GM23338 (cell line): ENCODE results near the gene LUC7L2. TPM values are rescaled to one million over a fixed set of nuclear protein-coding genes. Genes with fewer than 3 reads are reported as not detected.
A peak's percentile ranks its signal among the peaks of the same experiment; 100 is the strongest.

ENCODE experiments used
- ATAC-seq: fragments of 200-7000 bp; cut with Tn5 transposase; 3 replicates; pipeline ENCODE4 v1.9.1; 2020
- DNase-seq: peaks from one replicate; pipeline ENCODE4 v3.0.0-alpha.2; 2015; ENCODE audit warnings: low spot score
- H2AFZ ChIP-seq: fragments of 200-600 bp; sonication (generic); 2 replicates; pipeline ENCODE4 v1.8.0; 2016; ENCODE audit warnings: antibody characterized with exemption, mild to moderate bottlenecking, moderate library complexity
- H3F3A ChIP-seq: fragments of 200-600 bp; sonication (generic); replicated peaks from 2 replicates; pipeline ENCODE4 v1.8.0; 2017; ENCODE audit warnings: antibody characterized with exemption, mixed run types, low read depth
- H3K27ac ChIP-seq: fragments of 200-600 bp; sonication (generic); 2 replicates; pipeline ENCODE4 v1.6.1; 2016; ENCODE audit warnings: low read depth
- H3K27me3 ChIP-seq: fragments of 200-600 bp; sonication (generic); 2 replicates; pipeline ENCODE4 v1.8.0; 2016; ENCODE audit warnings: mild to moderate bottlenecking, mixed run types, moderate library complexity; ENCODE audit not compliant: insufficient read depth
- H3K36me3 ChIP-seq: fragments of 200-600 bp; sonication (generic); 2 replicates; pipeline ENCODE4 v1.8.0; 2016; ENCODE audit warnings: mild to moderate bottlenecking; ENCODE audit not compliant: insufficient read depth
- H3K4me1 ChIP-seq: fragments of 200-600 bp; sonication (generic); 2 replicates; pipeline ENCODE4 v1.8.0; 2016; ENCODE audit warnings: mild to moderate bottlenecking, moderate library complexity; ENCODE audit not compliant: insufficient read depth
- H3K4me2 ChIP-seq: fragments of 200-600 bp; sonication (generic); 2 replicates; pipeline ENCODE4 v1.7.1; 2017; ENCODE audit warnings: mixed run types
- H3K4me3 ChIP-seq: fragments of 200-600 bp; sonication (generic); 2 replicates; pipeline ENCODE4 v1.6.1; 2016; ENCODE audit warnings: mixed run types
- H3K79me2 ChIP-seq: fragments of 200-600 bp; sonication (generic); replicated peaks from 2 replicates; pipeline ENCODE4 v1.8.0; 2017; ENCODE audit warnings: mild to moderate bottlenecking; ENCODE audit not compliant: insufficient read depth
- H3K9me2 ChIP-seq: fragments of 200-600 bp; sonication (generic); 2 replicates; pipeline ENCODE4 v1.8.0; 2017; ENCODE audit not compliant: insufficient read depth
- H4K20me1 ChIP-seq: fragments of 200-600 bp; sonication (generic); replicated peaks from 2 replicates; pipeline ENCODE4 v1.8.0; 2017; ENCODE audit warnings: mild to moderate bottlenecking; ENCODE audit not compliant: insufficient read depth
- H3K27ac Mint-ChIP-seq: 2 replicates; pipeline ENCODE4 v1.8.0; 2020; ENCODE audit warnings: inconsistent platforms, mild to moderate bottlenecking, moderate library complexity, mixed read lengths
- H3K27me3 Mint-ChIP-seq: 3 replicates; pipeline ENCODE4 v1.8.0; 2022; ENCODE audit warnings: low read depth, mild to moderate bottlenecking, moderate library complexity, mixed read lengths, inconsistent platforms; ENCODE audit not compliant: insufficient read depth, poor library complexity
- H3K36me3 Mint-ChIP-seq: 3 replicates; pipeline ENCODE4 v1.8.0; 2021; ENCODE audit warnings: low read depth, mild to moderate bottlenecking, inconsistent platforms, moderate library complexity, mixed read lengths
- H3K4me1 Mint-ChIP-seq: 3 replicates; pipeline ENCODE4 v1.8.0; 2020; ENCODE audit warnings: mild to moderate bottlenecking, inconsistent platforms, mixed read lengths
- H3K4me3 Mint-ChIP-seq: 3 replicates; pipeline ENCODE4 v1.8.0; 2021; ENCODE audit warnings: moderate library complexity, mild to moderate bottlenecking, inconsistent platforms, mixed read lengths
- H3K9me3 Mint-ChIP-seq: 3 replicates; pipeline ENCODE4 v1.8.0; 2020; ENCODE audit warnings: moderate library complexity, mild to moderate bottlenecking, inconsistent platforms, mixed read lengths
- CREB1 ChIP-seq: fragments of 250-450 bp; sonication (Bioruptor Pico); IDR thresholded peaks from 2 replicates; pipeline ENCODE4 v1.5.0; 2020; ENCODE audit warnings: low read depth, mild to moderate bottlenecking, moderate library complexity
- CTCF ChIP-seq, 2 experiments: fragments of 200-600 bp in 1 of 2; sonication (generic) in 1 of 2; conservative IDR thresholded peaks; 2 replicates each; pipeline versions ENCODE4 v1.5.1 to v1.6.1; 2016 to 2017; ENCODE audit warnings: antibody characterized with exemption in 2 of 2, low read depth in 2 of 2, mild to moderate bottlenecking in 2 of 2, moderate library complexity in 1 of 2
- ETS1 ChIP-seq: IDR thresholded peaks from 2 replicates; pipeline ENCODE4 v1.6.1; 2016; ENCODE audit warnings: antibody characterized with exemption
- EZH2 ChIP-seq: fragments of 200-600 bp; sonication (generic); IDR thresholded peaks from one replicate; pipeline ENCODE4 v1.8.0; 2017; ENCODE audit warnings: antibody characterized with exemption, mild to moderate bottlenecking, low read depth; ENCODE audit not compliant: unreplicated experiment
- EZH2phosphoT487 ChIP-seq: fragments of 200-600 bp; sonication (generic); IDR thresholded peaks from one replicate; pipeline ENCODE4 v1.8.1; 2018; ENCODE audit warnings: antibody characterized with exemption; ENCODE audit not compliant: unreplicated experiment
- JUNB ChIP-seq: IDR thresholded peaks from one replicate; pipeline ENCODE4 v1.6.1; 2016; ENCODE audit warnings: antibody characterized with exemption; ENCODE audit not compliant: unreplicated experiment
- NANOG ChIP-seq: IDR thresholded peaks from 2 replicates; pipeline ENCODE4 v1.6.1; 2016; ENCODE audit warnings: antibody characterized with exemption, borderline replicate concordance
- POLR2AphosphoS5 ChIP-seq: IDR thresholded peaks from 2 replicates; pipeline ENCODE4 v1.6.1; 2016; ENCODE audit warnings: antibody characterized with exemption, low read depth
- REST ChIP-seq: IDR thresholded peaks from one replicate; pipeline ENCODE4 v1.6.1; 2018; ENCODE audit warnings: antibody characterized with exemption; ENCODE audit not compliant: unreplicated experiment
- STAT1 ChIP-seq: IDR thresholded peaks from one replicate; pipeline ENCODE4 v1.6.1; 2016; ENCODE audit warnings: antibody characterized with exemption; ENCODE audit not compliant: unreplicated experiment
- ZNF114 ChIP-seq: fragments of 250-450 bp; sonication (Bioruptor Pico); IDR thresholded peaks from 2 replicates; pipeline ENCODE4 v1.5.0; 2020; ENCODE audit warnings: mild to moderate bottlenecking, moderate library complexity
- ZNF331 ChIP-seq: fragments of 250-450 bp; sonication (Bioruptor Pico); IDR thresholded peaks from 2 replicates; pipeline ENCODE4 v1.5.0; 2020; ENCODE audit warnings: low read depth, mild to moderate bottlenecking, moderate library complexity
- polyA plus RNA-seq: library from polyadenylated mRNA; unstranded; fragments of >200 nt; fragmentation: Nextera tagmentation; extraction: Ambion mirVana; gene quantifications from 2 replicates; pipeline ENCODE4 v1.2.1, GENCODE V29; 2016
- total RNA-seq: library from RNA; depleted of rRNA; stranded (reverse); fragments of >200 nt; shearing (Covaris generic); gene quantifications from 2 replicates; pipeline ENCODE4 v1.2.3, GENCODE V29; 2014

The LUC7L2 gene
- total and polyA plus RNA-seq, 2 experiments from 2014 or later = 40.3 to 57.3 TPM

GRCh38 chr7:139340037-139340807 lies 19.5 kb upstream of the LUC7L2 start (continued):
- TF ChIP-seq EZH2phosphoT487 = no peak
- 0 out of 2 replicates have a peak, but pooled peaks have one; percentile 11 for TF ChIP-seq ZNF331 (CRISPR knock-in tag)
- TF ChIP-seq JUNB = no peak
- peak; percentile 96 for TF ChIP-seq CREB1 (CRISPR knock-in tag)
- no peak for TF ChIP-seq REST
- peak; percentile 69 to 76 for TF ChIP-seq CTCF (conservative IDR thresholded peaks at IDR 0.05; ENCODE audit: low read depth in 2 of 2)
- TF ChIP-seq ETS1 = peak; percentile 70
- TF ChIP-seq ZNF114 (CRISPR knock-in tag) = no peak
- no peak for TF ChIP-seq EZH2
- no peak for TF ChIP-seq NANOG

GRCh38 chr7:139340808-139341057 lies 19.0 kb upstream of the LUC7L2 start:
- H2AFZ ChIP-seq = no peak overlapping the region
- peak overlapping the region; percentile 100 for H3K27ac ChIP-seq
- peaks cover 19% of the 10 kb centered on the region for H3K9me3 Mint-ChIP-seq
- H3K4me3 Mint-ChIP-seq = peak overlapping the region; percentile 95
- no peaks in the 10 kb centered on the region; the same call in 1 of the 2 replicates for H3K9me2 ChIP-seq
- peaks cover 17% of the 10 kb centered on the region for H3K27me3 Mint-ChIP-seq
- peaks cover 4% of the 10 kb centered on the region; the same call in 2 of the 3 replicates for H3K4me1 Mint-ChIP-seq
- DNase-seq (no peak), ATAC-seq (no peak)
- peaks cover 22% of the 10 kb centered on the region for H3K36me3 Mint-ChIP-seq
- H3K79me2 ChIP-seq = peaks cover 31% of the 10 kb centered on the region
- TF ChIP-seq ETS1 = no peak
- no peak for TF ChIP-seq ZNF114 (CRISPR knock-in tag)
- no peak for TF ChIP-seq EZH2phosphoT487
- TF ChIP-seq STAT1 = no peak
- TF ChIP-seq POLR2AphosphoS5 = no peak
- TF ChIP-seq REST = no peak
- no peak for TF ChIP-seq ZNF331 (CRISPR knock-in tag)
- no peak for TF ChIP-seq CREB1 (CRISPR knock-in tag)
- TF ChIP-seq JUNB = no peak
- H3K27ac Mint-ChIP-seq = peak overlapping the region; percentile 100
- H3K4me2 ChIP-seq = peak overlapping the region; percentile 75
- H3K4me3 ChIP-seq = peak overlapping the region; percentile 63
- H3K4me1 ChIP-seq = 0 out of 2 replicates have a peak, but pooled peaks cover 3% of the 10 kb centered on the region
- H3K36me3 ChIP-seq = peaks cover 5% of the 10 kb centered on the region; the same call in 1 of the 2 replicates
- peaks cover 17% of the 10 kb centered on the region for H3F3A ChIP-seq
- no peaks in the 10 kb centered on the region for H4K20me1 ChIP-seq
- H3K27me3 ChIP-seq = no peaks in the 10 kb centered on the region
